OCI-LY3 (cell line): ENCODE measurements around the gene NXN.
"Not testable (repeated sequence)": the region's sequence is repeated elsewhere in the genome, so short reads cannot be mapped to it uniquely, and the experiment has no call there.

Source experiments
- H2AFZ ChIP-seq: fragments of 200-600, 300-600 bp; shearing (Covaris generic); 2 replicates; pipeline ENCODE4 v1.6.0; 2014; ENCODE audit warnings: antibody characterized with exemption, low read depth, low read length
- H3K27ac ChIP-seq: fragments of 200-600, 300-600 bp; sonication (generic); 2 replicates; pipeline ENCODE4 v1.5.1; 2014; ENCODE audit warnings: mild to moderate bottlenecking, low read length, moderate library complexity, mixed read lengths
- H3K27me3 ChIP-seq: fragments of 200-600, 300-600 bp; sonication (generic); 2 replicates; pipeline ENCODE4 v1.6.1; 2014; ENCODE audit warnings: low read depth, low read length, mixed read lengths
- H3K36me3 ChIP-seq: fragments of 200-600, 300-600 bp; sonication (generic); replicated peaks from 2 replicates; pipeline ENCODE3; 2014; ENCODE audit warnings: low read depth, low read length, mixed read lengths
- H3K4me1 ChIP-seq: fragments of 300-600, 200-600 bp; sonication (generic); 2 replicates; pipeline ENCODE4 v1.6.1; 2014; ENCODE audit warnings: low read length, mixed read lengths
- H3K4me2 ChIP-seq: fragments of 200-600, 300-600 bp; sonication (generic); 2 replicates; pipeline ENCODE4 v1.6.1; 2014; ENCODE audit warnings: low read length, mixed read lengths
- H3K4me3 ChIP-seq: fragments of 300-600, 200-600 bp; sonication (generic); 2 replicates; pipeline ENCODE4 v1.5.1; 2014; ENCODE audit warnings: antibody characterized with exemption, mild to moderate bottlenecking, low read length, moderate library complexity
- H3K79me2 ChIP-seq: fragments of 300-600, 200-600 bp; shearing (Covaris generic); 2 replicates; pipeline ENCODE4 v1.6.1; 2014; ENCODE audit warnings: mild to moderate bottlenecking, low read length, mixed read lengths
- H3K9ac ChIP-seq: fragments of 300-600, 200-600 bp; shearing (Covaris generic); 2 replicates; pipeline ENCODE4 v1.6.0; 2014; ENCODE audit warnings: mild to moderate bottlenecking, low read length, moderate library complexity
- H3K9me3 ChIP-seq: fragments of 200-600, 300-600 bp; shearing (Covaris generic); 2 replicates; pipeline ENCODE4 v1.6.1; 2014; ENCODE audit warnings: low read length, mixed read lengths; ENCODE audit not compliant: insufficient read depth
- H4K20me1 ChIP-seq: fragments of 200-600, 300-600 bp; sonication (generic); 2 replicates; pipeline ENCODE4 v1.6.1; 2016; ENCODE audit warnings: low read length, mixed read lengths; ENCODE audit not compliant: insufficient read depth
- EZH2phosphoT487 ChIP-seq: fragments of 200-600 bp; shearing (Covaris generic); IDR thresholded peaks from 2 replicates; pipeline ENCODE4 v1.6.1; 2018; ENCODE audit warnings: antibody characterized with exemption, mixed run types, low read depth
- TF ChIP-seq, protein P1 (sequence below): fragments of 200-600, 300-600 bp; sonication (generic); IDR thresholded peaks from 2 replicates; pipeline ENCODE4 v1.5.1; 2014; ENCODE audit warnings: antibody characterized with exemption, low read length, low read depth

Gene NXN

DNA sequence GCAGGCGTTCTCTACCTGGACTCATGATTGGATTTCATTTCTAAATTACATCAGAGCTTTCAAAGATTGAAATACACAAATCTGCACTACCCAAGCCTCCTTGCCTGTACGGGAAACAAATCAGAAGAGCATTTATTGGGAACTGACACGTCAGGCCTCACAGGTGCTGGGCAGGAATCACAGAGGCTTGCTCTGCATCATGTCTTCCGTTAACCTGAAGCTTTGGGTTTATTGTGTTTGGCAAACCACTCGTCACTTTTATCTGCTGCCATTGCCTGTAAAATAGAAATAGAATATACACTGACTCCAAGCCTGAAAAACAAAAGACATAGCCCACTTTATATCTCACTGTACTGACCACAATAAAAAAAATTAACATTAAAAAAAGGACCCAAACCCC is 219.6 kb downstream of the NXN start:
- peaks cover 5% of the 10 kb centered on the region for H3K36me3 ChIP-seq
- H3K4me2 ChIP-seq = no peak overlapping the region
- TF ChIP-seq, protein P1, sequence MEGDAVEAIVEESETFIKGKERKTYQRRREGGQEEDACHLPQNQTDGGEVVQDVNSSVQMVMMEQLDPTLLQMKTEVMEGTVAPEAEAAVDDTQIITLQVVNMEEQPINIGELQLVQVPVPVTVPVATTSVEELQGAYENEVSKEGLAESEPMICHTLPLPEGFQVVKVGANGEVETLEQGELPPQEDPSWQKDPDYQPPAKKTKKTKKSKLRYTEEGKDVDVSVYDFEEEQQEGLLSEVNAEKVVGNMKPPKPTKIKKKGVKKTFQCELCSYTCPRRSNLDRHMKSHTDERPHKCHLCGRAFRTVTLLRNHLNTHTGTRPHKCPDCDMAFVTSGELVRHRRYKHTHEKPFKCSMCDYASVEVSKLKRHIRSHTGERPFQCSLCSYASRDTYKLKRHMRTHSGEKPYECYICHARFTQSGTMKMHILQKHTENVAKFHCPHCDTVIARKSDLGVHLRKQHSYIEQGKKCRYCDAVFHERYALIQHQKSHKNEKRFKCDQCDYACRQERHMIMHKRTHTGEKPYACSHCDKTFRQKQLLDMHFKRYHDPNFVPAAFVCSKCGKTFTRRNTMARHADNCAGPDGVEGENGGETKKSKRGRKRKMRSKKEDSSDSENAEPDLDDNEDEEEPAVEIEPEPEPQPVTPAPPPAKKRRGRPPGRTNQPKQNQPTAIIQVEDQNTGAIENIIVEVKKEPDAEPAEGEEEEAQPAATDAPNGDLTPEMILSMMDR = no peak
- TF ChIP-seq EZH2phosphoT487 = no peak
- no peak overlapping the region for H3K27ac ChIP-seq
- no peak overlapping the region for H3K9ac ChIP-seq
- no peak overlapping the region for H3K4me3 ChIP-seq
- no peaks in the 10 kb centered on the region for H3K4me1 ChIP-seq
- H3K9me3 ChIP-seq = no peaks in the 10 kb centered on the region
- no peaks in the 10 kb centered on the region for H3K79me2 ChIP-seq
- no peaks in the 10 kb centered on the region for H3K27me3 ChIP-seq
- no peaks in the 10 kb centered on the region for H4K20me1 ChIP-seq
- no peak overlapping the region for H2AFZ ChIP-seq

DNA sequence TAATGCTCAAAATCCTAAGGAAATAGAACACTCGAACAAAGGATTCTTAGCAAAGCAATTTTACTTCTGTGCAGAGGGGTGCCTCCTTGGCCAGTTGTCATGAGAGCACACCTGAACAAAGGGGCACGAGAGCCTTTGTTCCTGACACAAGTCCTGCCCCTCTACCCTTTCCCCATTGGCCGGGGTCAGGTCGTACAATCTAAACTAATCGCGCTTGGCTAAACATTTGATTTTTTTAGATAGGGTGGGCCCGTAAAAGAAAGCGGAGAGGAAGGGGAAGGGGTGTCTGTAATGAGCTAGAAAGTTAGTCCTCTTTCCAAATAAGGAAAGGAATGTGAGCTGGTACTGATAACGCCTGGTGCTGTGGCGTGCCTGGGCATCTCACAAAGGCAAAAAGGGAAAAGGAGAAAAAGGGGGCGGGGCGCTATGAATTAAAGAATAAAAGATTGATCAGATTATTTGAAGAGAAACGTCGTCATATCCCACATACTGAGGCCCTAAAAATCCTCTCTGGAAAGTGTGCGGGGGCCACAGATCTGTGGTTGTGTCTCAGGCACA is 223.5 kb downstream of the NXN start:
- H2AFZ ChIP-seq, H4K20me1 ChIP-seq, H3K79me2 ChIP-seq, H3K9me3 ChIP-seq, H3K27ac ChIP-seq, H3K4me3 ChIP-seq, H3K4me1 ChIP-seq, H3K36me3 ChIP-seq, H3K27me3 ChIP-seq, H3K9ac ChIP-seq, H3K4me2 ChIP-seq: not testable (repeated sequence)

DNA sequence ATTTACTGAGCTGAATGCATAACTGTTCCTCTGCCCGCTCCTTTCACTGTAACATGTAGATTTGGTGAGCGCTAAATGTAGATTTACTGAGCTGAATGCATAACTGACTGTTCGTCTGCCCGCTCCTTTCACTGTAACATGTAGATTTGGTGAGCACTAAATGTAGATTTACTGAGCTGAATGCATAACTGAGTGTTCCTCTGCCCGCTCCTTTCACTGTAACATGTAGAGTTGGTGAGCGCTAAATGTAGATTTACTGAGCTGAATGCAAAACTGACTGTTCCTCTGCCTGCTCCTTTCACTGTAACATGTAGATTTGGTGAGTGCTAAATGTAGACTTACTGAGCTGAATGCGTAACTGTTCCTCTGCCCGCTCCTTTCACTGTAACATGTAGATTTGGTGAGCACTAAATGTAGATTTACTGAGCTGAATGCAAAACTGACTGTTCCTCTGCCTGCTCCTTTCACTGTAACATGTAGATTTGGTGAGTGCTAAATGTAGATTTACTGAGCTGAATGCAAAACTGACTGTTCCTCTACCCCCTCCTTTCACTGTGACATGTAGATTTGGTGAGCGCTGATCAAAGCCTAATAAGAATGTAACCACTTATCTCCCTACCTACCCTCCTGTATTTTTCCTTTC is 224.1 kb downstream of the NXN start:
- H3K4me2 ChIP-seq, H3K4me3 ChIP-seq, H2AFZ ChIP-seq, H3K36me3 ChIP-seq, H3K27ac ChIP-seq, H3K9ac ChIP-seq, H3K9me3 ChIP-seq, H3K27me3 ChIP-seq, H3K4me1 ChIP-seq, H4K20me1 ChIP-seq: not testable (repeated sequence)
- peaks cover 16% of the 10 kb centered on the region for H3K79me2 ChIP-seq

DNA sequence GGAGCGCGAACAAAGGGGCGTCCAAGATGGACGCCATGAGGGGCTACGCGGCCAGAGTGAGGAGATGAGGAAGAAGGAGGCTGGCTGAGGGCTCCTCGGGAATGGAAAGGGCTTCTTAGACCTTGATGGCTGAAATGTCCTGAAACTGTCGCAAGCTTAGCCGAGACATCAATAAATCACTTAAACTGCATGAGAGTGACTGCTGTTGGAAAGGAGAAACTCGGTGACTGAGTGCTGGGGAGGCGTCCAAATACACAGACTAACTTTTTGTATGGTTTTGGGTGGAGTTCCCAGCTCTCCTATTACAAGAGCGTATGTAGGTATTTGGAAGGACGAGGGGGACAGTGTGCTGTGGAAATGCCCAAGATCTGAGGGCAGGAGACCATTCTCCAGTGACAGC is 226.2 kb downstream of the NXN start:
- no peaks in the 10 kb centered on the region for H3K27me3 ChIP-seq
- H3K4me2 ChIP-seq = no peak overlapping the region
- H3K9ac ChIP-seq = no peak overlapping the region
- no peak overlapping the region for H2AFZ ChIP-seq
- no peaks in the 10 kb centered on the region for H3K9me3 ChIP-seq
- H3K4me1 ChIP-seq = peaks cover 10% of the 10 kb centered on the region
- no peak overlapping the region for H3K27ac ChIP-seq
- H3K79me2 ChIP-seq = peaks cover 33% of the 10 kb centered on the region
- no peak overlapping the region for H3K4me3 ChIP-seq
- peaks cover 15% of the 10 kb centered on the region for H3K36me3 ChIP-seq
- peaks cover under 1% of the 10 kb centered on the region; the same call in 1 of the 2 replicates for H4K20me1 ChIP-seq
- no peak for TF ChIP-seq EZH2phosphoT487
- TF ChIP-seq, protein P1 = no peak

DNA sequence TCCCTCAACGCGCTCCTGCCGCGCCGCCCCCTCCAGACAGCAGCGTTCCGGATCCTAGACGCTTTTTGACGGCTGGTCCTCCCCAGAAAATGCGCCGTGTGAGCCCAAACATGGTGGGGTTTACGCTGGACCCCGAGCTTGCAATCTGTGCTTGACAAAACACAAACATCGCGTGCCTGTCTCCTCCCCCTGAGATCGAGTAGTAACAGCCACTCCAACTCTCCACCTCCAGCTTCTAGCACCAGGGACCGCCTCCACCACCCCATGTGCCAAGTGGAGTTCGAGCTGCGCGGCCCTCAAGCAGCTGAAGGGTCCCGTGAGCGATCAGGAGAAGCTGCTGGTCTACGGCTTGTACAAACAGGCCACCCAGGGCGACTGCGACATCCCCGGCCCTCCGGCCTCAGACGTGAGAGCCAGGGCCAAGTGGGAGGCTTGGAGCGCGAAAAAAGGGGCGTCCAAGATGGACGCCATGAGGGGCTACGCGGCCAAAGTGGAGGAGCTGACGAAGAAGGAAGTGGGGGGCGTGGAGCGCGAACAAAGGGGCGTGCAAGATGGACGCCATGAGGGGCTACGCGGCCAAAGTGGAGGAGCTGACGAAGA is 226.9 kb downstream of the NXN start:
- peak overlapping the region; percentile 86 for H3K4me2 ChIP-seq
- H3K27me3 ChIP-seq = no peaks in the 10 kb centered on the region
- peaks cover 18% of the 10 kb centered on the region for H3K36me3 ChIP-seq
- H3K4me3 ChIP-seq = peak overlapping the region; percentile 100
- H3K27ac ChIP-seq = peak overlapping the region; percentile 61
- H3K79me2 ChIP-seq = peaks cover 40% of the 10 kb centered on the region
- H3K9ac ChIP-seq = peak overlapping the region; percentile 99
- peaks cover 10% of the 10 kb centered on the region for H3K4me1 ChIP-seq
- H4K20me1 ChIP-seq = peaks cover 3% of the 10 kb centered on the region; the same call in 1 of the 2 replicates
- peak overlapping the region; percentile 69; the same call in 1 of the 2 replicates for H2AFZ ChIP-seq
- H3K9me3 ChIP-seq = no peaks in the 10 kb centered on the region
- no peak for TF ChIP-seq EZH2phosphoT487
- TF ChIP-seq, protein P1 = no peak
